Iris pigment epithelial cell (primary cell): ENCODE results near the gene FYB1.
"Not testable (repeated sequence)": the region's sequence is repeated elsewhere in the genome, so short reads cannot be mapped to it uniquely, and the experiment has no call there.

Experiments
- DNase-seq: peaks from one replicate; pipeline ENCODE4 v3.0.0-alpha.2; 2011; ENCODE audit warnings: low read depth

FYB1 gene, protein sequence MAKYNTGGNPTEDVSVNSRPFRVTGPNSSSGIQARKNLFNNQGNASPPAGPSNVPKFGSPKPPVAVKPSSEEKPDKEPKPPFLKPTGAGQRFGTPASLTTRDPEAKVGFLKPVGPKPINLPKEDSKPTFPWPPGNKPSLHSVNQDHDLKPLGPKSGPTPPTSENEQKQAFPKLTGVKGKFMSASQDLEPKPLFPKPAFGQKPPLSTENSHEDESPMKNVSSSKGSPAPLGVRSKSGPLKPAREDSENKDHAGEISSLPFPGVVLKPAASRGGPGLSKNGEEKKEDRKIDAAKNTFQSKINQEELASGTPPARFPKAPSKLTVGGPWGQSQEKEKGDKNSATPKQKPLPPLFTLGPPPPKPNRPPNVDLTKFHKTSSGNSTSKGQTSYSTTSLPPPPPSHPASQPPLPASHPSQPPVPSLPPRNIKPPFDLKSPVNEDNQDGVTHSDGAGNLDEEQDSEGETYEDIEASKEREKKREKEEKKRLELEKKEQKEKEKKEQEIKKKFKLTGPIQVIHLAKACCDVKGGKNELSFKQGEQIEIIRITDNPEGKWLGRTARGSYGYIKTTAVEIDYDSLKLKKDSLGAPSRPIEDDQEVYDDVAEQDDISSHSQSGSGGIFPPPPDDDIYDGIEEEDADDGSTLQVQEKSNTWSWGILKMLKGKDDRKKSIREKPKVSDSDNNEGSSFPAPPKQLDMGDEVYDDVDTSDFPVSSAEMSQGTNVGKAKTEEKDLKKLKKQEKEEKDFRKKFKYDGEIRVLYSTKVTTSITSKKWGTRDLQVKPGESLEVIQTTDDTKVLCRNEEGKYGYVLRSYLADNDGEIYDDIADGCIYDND

DNA sequence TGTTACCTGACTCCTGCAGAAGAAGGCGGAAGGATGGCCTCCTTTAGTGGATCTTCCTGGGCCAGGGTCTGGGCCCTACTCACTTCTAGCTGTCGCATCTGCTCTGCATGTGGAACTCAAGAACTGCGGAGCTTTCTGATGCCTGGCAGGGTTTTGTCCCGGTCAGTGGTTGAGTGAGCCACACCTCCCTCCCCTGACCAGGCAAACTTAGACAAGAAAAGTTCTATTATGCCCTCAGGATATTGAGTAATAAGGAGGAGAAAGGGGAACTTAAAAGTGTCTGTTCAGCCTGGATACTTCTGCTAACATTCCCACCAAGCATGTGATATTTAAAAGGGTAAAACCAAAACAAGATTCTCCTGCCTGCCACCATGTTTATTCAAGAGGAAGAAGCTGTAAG is at the start of gene FYB1:
Gene FYB1 (minus strand): TSS at position 127 of the 400 bp plus-strand sequence. CDS start 16,603 bp downstream, outside the sequence.
- no peak for DNase-seq

DNA sequence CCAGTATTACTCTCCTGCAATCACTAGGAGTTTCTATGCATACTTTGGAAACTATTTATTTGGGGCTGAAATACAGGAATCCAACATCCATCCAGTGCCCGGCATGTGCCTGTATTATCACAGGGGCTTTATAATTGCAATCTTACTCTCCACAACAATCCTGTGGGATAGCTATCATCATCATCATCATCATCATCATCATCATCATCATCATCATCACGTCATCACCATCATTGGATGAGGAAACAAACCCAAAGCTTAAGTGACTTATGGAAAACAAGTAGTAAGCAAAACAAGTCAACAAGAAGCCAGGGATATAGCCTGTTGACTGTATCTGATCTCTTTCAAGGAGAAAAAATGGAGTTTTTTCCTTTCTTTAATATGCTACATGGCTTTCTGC is 47.8 kb upstream of the FYB1 start:
- DNase-seq: no peak

DNA sequence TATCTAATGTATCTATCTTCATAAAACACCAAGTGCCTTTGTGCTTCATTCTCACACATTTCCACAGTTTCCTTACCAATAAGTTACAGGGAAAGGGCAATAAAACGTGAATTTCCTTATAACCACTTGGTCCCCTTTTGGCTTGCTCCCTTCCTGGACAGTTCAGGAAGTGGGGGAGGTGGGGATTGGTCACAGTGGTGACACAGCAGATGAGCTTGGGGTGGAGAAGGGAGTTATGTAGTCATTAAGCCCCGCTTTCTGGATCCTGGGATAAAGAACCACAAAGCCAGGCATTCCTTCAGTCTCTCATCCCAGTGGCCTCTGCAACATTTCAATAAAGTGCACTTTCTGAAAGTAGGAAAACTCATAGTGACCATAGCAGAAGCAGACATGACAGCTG is 47.1 kb upstream of the FYB1 start:
- DNase-seq: no peak

DNA sequence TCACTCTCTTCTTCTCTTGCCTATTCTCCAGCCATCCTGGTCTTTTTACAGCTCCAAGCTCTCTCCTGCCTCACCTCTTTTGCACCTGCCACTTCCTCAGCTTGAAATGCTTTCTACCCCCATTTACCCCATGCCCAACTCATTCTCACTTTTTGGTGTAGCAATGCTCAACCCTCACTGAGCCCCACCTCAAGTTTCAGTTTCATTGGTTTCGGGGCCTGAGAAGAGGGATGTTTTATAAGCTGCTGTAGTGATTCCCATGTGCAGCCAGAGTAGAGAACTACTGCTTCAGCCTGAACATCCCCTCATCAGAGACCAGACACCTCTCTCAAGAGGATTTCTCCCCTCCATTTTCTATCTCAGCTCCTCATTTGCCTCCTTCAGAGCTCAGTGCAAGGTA is 45.2 kb upstream of the FYB1 start:
- no peak for DNase-seq

DNA sequence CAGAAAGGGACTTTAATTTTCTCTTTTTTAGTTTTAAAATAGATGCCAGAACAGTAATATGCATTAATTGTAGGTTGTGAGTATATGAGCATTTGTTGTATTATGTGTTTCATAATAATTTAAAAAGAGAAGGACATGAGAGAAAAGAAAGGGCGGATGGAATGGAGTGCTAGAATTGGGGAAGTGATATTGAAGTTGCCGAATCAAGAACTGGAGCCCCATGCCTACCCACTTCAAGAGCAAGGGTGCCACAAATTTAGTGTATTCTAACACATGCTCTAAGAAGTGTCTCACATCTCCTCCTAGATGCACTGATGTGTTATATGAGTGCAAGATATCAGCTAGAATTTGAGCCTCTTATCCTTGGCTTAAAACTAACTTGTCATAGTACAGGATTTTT is 43.6 kb upstream of the FYB1 start:
- no peak for DNase-seq

DNA sequence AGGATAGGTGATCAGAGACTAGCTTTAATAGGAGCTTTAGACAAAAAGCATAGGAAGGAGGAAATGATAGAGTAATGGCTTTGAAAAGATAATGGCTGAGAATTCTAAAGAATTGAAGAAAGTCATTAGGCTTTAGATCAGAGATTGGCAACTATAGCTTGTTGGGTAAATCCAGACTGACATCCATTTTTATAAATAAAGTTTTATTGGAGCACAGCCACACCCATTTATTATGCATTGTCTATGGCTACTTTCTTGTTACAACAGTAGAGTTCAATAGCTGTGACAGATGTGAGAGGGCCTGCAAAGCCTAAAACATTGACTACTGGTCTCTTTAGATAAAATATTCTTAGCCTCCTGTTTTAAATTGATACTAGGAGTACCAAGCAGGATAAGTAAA is 40.7 kb upstream of the FYB1 start:
- no peak for DNase-seq

DNA sequence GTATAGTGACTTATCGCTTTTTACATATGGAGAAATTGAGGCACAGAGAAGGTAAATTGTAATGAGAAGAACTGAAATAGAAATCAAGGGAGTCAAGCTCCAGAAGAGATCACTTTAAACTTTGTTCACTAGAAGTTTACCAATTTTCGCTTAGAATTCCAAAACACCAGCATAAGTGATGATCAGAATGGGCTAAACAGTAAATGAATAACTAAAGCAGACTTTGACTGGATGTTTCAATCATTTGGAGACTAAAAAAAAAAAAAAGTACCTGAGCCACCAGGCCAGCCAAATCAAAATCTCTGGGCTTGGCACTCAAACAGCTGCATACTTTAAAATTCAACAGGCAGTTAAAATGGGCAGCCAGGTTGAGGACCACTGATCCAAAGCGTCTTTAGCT is 38.2 kb upstream of the FYB1 start:
- DNase-seq: no peak

DNA sequence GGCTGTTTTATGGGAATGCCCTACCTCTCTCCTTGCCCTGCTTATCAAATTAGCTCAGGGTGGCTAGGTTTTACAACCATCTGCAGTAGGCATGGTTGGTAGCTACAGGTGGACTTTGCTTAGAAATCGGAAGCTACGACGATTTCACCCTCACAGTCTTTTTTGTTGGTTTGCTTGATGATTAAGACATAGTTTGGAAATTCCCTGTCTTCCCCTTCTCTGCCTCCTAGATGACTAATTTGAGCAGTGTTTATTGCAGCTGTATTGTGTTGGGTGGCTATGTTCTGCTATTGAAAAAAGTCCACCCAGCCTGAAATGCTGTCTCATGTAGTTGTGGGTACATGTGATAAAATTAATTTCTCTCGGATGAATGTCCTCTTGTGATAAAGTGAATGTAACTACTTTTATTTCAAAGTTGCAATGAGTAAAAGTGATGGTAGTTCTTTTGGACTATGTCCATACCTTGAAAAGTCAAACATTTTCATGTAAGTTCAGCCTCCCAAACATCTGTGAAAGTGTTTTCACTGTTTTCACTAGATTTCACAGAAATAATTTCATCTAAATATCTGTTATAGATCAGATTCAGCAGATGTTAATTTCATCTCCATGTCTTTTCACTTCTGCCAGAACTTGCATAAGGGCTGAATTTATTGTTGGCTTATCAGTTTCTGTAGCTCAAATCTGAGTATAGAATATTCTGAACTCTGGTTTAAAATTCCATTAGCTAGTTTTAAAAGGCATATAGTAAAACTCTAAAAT is 37.3 kb upstream of the FYB1 start:
- peak; percentile 82 for DNase-seq

DNA sequence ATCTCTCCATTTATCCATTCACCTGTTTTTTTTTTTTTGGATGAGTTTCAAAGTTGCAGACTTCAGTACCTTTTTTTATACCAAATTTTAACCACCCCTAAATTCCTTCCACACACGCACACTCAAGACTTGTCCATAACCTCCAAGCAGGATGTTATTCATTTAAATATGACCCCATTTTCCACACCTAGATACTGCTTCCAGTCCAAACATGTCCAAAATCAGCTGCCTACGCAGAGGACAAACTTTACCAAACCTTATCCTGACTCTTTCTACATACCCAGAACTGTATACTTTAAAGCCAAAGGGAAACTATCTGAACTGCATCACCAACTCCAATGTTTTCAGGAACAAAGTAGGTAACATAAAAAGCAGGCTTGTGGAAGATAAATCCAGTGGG is 36.0 kb upstream of the FYB1 start:
- no peak for DNase-seq

DNA sequence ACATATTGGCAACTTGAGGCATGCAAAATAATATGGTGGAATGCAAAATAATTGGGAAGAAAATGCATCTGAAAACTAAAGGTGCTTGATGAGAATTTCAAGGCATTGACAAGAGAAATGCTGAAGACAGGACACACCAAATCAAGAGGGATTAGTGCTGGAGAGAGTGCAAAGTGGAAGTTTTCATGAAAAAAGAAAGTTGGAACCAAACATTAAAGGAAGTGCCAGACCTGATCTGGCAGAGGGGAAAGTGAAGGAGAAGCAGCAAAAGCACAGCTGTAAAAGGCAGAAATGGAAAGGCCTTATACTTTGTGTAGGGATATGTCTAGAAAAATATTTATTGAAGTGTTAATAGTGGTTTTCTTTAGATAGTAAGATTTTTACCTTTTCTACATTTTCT is 35.3 kb upstream of the FYB1 start:
- DNase-seq: no peak

DNA sequence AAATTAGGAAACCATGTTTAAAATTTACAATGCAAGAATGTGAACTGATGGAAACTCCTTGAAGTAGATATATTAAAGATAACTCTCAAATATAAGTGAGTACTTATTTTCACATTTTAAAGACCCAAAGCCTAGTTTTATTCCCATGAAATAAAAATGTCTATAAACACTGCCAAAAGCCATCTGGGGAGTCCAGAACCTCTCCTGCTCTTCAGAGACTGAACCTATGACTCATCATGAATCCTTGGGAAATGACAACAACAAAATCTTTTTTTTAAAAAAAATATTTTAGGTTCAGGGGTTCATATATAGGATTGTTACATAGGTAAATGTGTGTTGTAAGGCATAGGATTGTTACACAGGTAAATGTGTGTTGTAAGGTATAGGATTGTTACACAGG is 33.8 kb upstream of the FYB1 start:
- DNase-seq: no peak

DNA sequence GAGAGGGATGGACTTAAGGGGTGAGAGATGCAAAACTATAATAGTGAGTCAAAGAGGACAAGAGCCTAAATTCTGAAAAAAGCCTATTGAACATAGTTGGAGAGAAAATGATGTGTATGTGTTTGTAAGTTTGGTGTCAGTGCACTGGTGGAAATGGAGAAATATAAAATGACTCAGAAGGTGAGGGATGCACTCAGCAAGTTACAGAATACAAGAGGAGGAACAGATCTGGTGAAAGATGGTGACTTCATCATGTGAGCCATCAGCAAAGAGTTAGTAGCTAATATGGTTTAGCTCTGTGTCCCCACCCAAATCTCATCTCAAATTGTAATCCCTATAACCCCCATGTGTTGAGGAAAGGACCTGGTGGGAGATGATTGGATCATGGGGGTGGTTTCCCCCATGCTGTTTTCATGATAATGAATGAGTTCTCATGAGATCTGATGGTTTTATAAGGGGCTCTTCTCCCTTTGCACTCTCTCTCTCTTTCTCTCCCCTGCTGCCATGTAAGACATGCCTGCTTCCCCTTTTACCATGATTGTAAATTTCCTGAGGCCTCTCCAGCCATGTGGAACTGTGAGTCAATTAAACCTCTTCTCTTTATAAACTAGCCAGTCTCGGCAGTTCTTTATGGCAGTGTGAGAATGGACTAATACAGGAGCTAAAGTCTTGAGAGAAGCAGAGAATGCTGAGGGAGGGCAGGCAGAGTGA is 30.4 kb upstream of the FYB1 start:
- DNase-seq: no peak

DNA sequence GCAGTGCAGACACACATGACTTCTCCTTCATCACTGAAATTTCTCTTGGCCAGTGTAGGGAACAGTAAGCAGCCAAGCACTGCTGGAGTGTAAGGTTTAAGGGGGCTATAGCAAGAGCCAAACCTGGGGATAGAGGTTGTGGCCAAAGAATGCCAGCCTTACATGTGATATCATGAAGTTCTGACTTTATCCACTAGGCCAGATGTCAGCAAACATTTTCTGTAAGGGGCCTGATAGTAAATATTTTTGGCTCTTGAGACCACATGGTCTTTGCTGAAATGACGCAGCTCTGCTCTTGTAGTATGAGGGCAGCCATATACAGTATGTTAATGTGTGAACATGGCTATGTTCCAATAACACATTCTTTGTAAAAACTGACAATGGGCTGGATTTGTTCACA is 29.7 kb upstream of the FYB1 start:
- no peak for DNase-seq

DNA sequence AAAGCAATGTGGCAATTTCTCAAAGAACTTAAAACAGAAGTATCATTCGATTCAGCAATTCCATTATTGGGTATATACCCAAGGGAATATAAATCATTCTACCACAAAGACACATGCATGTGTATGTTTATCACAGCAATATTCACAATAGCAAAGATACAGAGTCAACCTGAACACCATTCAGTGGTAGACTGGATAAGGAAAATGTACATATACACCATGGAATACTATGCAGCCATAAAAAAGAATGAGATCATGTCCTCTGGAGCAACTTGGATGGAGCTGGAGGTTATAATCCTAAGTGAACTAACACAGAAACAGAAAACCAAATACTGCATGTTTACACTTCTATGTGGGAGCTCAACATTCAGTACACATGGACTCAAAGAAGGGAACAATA is 21.4 kb upstream of the FYB1 start:
- DNase-seq: no peak

DNA sequence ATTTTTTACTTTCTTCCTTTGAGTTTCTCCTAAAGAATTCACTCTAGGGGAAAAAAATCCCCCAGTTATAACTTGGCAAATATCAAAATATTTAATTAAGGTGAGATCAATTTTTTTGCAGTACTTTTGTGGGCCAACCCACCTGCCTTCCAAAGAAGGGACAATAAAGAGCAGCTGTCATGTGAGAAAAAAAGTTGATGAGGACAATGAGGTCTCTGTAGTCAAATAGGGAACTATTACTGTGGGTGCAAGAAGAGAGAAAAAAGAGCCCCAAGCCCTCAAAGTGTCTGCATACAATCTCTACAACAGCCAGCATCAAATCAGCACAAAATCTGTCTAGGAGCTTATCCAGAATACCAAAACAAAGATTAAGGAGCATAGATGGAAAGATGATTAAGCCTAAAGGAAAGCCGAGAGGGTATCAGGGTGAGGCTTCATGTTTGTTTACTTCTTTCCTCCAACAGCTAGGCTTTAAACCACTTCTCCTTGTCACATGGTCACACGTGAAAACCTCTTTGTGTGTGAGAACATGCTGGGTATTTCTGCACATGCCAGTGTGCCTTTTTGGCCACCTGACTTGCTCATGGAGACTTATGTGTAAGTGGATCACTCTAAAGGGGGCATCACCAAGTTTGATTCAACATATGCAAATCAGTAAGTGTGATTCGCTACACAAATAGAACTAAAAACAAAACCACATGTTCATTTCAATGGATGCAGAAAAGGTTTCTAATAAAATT is 19.2 kb upstream of the FYB1 start:
- DNase-seq: no peak

DNA sequence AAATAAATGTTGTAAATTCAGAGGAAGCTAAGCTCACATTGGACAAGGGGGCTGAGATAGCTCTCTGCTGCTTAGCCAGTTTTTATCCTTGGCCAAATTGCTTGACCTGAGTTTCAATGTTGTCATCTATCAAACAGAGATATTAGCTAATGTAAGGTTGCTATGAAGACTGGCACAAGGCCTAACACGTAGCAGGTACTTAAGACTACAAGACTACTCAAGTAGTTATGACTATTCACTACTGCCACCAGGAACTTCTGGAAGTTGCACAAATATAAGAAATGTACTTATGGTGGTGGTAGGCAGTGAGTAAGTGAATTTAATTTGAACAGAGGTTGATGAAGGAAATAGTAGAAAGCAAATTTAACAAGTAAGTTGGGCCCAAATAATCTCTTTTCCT is 17.4 kb upstream of the FYB1 start:
- no peak for DNase-seq

DNA sequence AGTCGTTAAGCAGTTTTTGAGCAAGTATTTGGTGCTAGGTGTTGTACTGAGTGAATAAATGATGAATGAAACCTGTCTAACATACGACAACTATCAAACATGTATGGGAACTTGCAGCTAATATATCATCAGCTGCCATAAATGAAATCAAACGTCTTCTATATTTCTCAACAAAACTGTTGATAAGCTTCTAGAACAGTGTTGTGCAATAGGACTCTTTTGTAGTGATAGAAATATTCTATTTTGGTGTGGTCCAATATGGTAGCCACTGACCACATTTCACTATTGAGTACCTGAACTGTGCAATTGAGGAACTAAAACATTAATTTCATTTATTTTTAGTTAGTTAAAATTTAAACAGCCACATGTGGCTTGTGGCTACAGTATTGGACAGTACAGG is 16.3 kb upstream of the FYB1 start:
- no peak for DNase-seq

DNA sequence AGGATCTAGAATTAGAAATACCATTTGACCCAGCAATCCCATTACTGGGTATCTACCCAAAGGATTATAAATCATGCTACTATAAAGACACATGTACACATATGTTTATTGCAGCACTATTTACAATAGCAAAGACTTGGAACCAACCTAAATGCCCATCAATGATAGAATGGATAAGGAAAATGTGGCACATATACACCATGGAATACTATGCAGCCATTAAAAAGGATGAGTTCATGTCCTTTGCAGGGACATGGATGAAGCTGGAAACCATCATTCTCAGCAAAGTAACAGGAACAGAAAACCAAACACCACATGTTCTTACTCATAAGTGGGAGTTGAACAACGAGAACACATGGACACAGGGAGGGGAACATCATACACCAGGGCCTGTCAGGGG is 15.1 kb upstream of the FYB1 start:
- not testable (repeated sequence) for DNase-seq

DNA sequence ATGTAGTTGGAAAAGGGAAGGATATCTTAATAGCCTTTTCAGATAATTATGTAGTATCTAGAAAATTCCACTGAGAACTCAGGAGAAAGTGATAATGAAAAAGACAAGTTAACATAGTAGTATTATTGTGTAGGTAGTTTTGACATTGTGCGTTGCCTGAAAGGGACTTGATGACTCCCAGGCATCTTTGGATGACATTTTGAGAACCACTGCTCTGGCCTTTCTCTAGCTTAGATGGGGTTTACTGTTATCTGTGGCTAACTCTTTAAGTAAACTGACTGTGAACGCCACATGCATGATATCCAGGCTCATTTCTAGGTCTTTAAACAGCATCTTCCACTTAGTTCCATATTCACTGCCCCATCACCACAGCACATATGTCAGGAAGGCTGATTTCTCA is 14.4 kb upstream of the FYB1 start:
- no peak for DNase-seq

DNA sequence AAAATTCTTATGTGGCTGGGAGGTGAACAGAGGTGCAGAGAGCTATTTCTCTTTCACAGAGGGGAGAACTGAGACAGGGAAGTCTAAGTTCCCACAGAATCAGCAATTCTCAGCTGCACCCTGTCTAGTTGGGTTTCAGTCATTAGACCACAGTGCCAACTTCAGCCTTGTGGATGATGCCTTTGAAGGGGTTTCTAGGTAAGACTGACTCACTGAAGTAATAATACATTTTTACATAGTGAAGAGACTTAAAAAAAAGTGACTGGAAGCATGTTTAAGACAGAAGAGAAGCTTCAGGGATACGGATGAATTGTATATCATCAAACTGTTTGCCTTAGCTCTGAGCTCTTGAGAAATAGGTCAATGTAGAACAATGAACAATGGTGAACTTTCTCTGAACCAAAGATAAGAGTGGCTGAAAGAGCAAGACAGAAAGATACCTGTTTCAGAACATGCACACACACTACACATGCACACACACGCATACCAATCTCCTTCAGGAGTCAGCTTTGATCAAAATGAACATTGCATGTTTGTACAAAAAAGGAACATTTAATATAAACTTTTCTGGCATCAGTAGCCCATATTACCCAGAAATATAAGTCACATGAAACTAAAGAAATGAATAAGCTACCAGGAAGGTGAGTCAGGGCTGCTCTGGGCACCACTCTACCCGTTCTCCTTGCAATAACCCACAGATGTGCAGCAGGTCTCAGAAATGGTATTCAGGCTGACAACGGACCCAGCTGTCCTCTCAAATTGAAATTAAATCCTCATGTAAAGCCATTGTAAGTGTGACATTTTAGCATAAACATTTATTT is 12.6 kb upstream of the FYB1 start:
- DNase-seq: peak; percentile 38

DNA sequence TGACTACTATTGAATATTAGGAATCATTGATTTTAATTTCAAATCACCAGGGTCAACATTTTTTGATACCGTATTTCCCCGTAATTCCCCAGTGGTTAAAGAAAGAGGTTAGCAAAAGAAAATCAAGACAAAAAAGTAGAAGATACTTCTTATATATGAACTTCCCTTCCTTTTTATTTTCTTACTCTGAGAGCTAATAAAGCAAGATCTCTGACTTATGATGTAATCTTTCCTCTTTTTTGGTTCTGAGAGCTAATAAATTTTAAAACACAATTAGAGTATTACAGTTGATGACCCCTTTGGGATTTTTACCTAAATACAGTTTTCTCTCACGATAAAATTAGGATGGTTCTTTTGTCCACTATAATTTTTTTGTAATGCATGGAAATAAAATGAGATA is 9.2 kb upstream of the FYB1 start:
- no peak for DNase-seq
